Omental fat pad (tissue), 4 donors: ENCODE measurements around the gene SLC8A1. TPM values are rescaled to one million over a fixed set of nuclear protein-coding genes. Genes with fewer than 3 reads are reported as not detected.

Source experiments
- ATAC-seq: fragments of 150-250 bp; one replicate; pipeline ENCODE4 v1.9.1; 2016; ENCODE audit warnings: mild to moderate bottlenecking, moderate library complexity; ENCODE audit not compliant: low FRiP score
- DNase-seq: peaks from one replicate; pipeline ENCODE4 v3.0.0-alpha.2; 2019; ENCODE audit warnings: low spot score
- CTCF ChIP-seq, 3 donors: fragments of 450-650 bp; IDR thresholded peaks; one replicate each; pipeline ENCODE4 v1.5.1; 2016 to 2017; ENCODE audit warnings: antibody characterized with exemption in 3 of 3, mild to moderate bottlenecking in 3 of 3, moderate library complexity in 2 of 3
- total RNA-seq, 4 donors: library from RNA; depleted of rRNA; stranded (reverse); fragments of >200 nt; gene quantifications; one replicate each; pipeline ENCODE4 v1.1.0, GENCODE V29; 2016

Gene SLC8A1
- total RNA-seq, 4 donors from 2014 or later = 17.5 to 47.0 (median 30.0) TPM

GRCh38 chr2:40302751-40303325, 149.1 kb downstream of the SLC8A1 start:
- DNase-seq = no peak
- no peak for TF ChIP-seq CTCF (IDR thresholded peaks at IDR 0.05)
- ATAC-seq = no peak

- DNase-seq (no peak), ATAC-seq (no peak)
- TF ChIP-seq CTCF (IDR thresholded peaks at IDR 0.05) = no peak
Observed at GRCh38 chr2:40300391-40300790, 151.5 kb downstream of the SLC8A1 start.

- no peak for TF ChIP-seq CTCF (IDR thresholded peaks at IDR 0.05)
- DNase-seq = no peak
- no peak for ATAC-seq
Observed at GRCh38 chr2:40299781-40300180, 152.1 kb downstream of the SLC8A1 start.

- DNase-seq (no peak), ATAC-seq (no peak)
- no peak for TF ChIP-seq CTCF (IDR thresholded peaks at IDR 0.05)
Observed at GRCh38 chr2:40299173-40299572, 152.7 kb downstream of the SLC8A1 start.

GRCh38 chr2:40298026-40298425, 153.9 kb downstream of the SLC8A1 start:
- DNase-seq (no peak), ATAC-seq (no peak)
- TF ChIP-seq CTCF (IDR thresholded peaks at IDR 0.05) = no peak

GRCh38 chr2:40292291-40292690, 159.6 kb downstream of the SLC8A1 start:
- no peak for TF ChIP-seq CTCF (IDR thresholded peaks at IDR 0.05)
- no peak for DNase-seq
- no peak for ATAC-seq

- DNase-seq (no peak), ATAC-seq (no peak)
- TF ChIP-seq CTCF (IDR thresholded peaks at IDR 0.05) = no peak
Observed at GRCh38 chr2:40289771-40290404, 162.0 kb downstream of the SLC8A1 start.
